B cell (primary cell): ENCODE measurements around the gene STT3A.

Experiments used
- EZH2 ChIP-seq: IDR thresholded peaks from 2 replicates; pipeline ENCODE4 v1.6.1; 2012; ENCODE audit warnings: borderline replicate concordance, low read depth, mild to moderate bottlenecking, moderate library complexity, low read length; ENCODE audit not compliant: insufficient read depth, poor library complexity, severe bottlenecking
- TF ChIP-seq, protein P1 (sequence below): fragments of 200-600 bp; IDR thresholded peaks from one replicate; pipeline ENCODE4 v1.8.0; 2022; ENCODE audit warnings: antibody characterized with exemption, mild to moderate bottlenecking

DNA sequence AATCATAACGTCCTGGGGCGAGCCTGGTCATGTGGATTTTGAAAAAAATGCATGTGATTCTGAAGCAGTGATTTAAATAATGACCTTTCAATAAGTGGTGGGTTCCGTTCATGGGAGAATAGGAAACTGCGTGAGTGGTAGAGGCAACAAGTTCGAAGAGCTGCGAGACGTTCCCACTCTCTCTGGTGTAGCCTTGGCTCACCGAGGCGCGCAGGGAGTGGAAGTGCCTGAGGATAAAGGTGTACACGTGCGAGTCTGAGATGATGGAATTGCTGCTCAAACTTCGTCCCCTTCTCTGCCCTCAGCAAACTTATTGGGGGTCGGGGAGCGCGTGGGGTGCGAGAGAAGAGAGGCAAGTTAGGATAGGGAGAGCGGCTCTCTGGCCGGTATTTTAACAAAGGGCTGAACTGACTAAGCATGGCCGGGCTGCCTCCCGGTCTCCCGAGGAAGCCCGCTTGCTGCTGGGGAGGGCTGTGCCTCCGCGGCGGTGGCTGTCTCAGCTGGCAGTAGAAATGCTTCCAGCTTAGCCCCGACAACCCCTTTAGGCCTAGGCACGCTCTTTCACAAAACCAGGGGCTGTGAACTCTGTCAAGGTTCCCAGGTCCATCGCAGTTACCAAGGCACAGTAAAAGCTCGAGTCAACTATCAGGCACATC, 875 bp upstream of the STT3A start:
- TF ChIP-seq, protein P1, sequence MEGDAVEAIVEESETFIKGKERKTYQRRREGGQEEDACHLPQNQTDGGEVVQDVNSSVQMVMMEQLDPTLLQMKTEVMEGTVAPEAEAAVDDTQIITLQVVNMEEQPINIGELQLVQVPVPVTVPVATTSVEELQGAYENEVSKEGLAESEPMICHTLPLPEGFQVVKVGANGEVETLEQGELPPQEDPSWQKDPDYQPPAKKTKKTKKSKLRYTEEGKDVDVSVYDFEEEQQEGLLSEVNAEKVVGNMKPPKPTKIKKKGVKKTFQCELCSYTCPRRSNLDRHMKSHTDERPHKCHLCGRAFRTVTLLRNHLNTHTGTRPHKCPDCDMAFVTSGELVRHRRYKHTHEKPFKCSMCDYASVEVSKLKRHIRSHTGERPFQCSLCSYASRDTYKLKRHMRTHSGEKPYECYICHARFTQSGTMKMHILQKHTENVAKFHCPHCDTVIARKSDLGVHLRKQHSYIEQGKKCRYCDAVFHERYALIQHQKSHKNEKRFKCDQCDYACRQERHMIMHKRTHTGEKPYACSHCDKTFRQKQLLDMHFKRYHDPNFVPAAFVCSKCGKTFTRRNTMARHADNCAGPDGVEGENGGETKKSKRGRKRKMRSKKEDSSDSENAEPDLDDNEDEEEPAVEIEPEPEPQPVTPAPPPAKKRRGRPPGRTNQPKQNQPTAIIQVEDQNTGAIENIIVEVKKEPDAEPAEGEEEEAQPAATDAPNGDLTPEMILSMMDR, result no peak
- TF ChIP-seq EZH2, result no peak
